Dermis microvascular lymphatic vessel endothelial cell (primary cell): Measurements from ENCODE around the gene MORN3. TPM values are rescaled to one million over a fixed set of nuclear protein-coding genes. Genes with fewer than 3 reads are reported as not detected.

Experiments
- DNase-seq, 2 donors: peaks; one replicate each; pipeline versions ENCODE4 v3.0.0 to v3.0.0-alpha.2; 2010; ENCODE audit warnings: low read depth in 2 of 2
- total RNA-seq: library from RNA; depleted of rRNA; stranded (reverse); fragments of >200 nt; gene quantifications from 2 replicates; pipeline ENCODE4 v1.2.1, GENCODE V29; 2014

The MORN3 gene
- total RNA-seq, 1 donor from 2014 or later: 0.26 TPM

GRCh38 chr12:121602766-121603165 is 66.7 kb downstream of the MORN3 start:
- no peak for DNase-seq

- no peak for DNase-seq
These were observed 68.6 kb downstream of the MORN3 start for GRCh38 chr12:121600702-121601336.

Other genes with a start within 250 kb of the MORN3 start
- gene KDM2B, start 88.6 kb downstream of the MORN3 start, total RNA-seq: 19.8 and 24.0 TPM in 2 replicates
- 8.1 and 14.7 TPM in 2 replicates for gene ORAI1, start 43.1 kb downstream of the MORN3 start, total RNA-seq
- 3.9 and 5.3 TPM in 2 replicates for gene TMEM120B, start 43.1 kb upstream of the MORN3 start, total RNA-seq
- 2.3 and 2.5 TPM in 2 replicates for gene RHOF, start 124.0 kb upstream of the MORN3 start, total RNA-seq
- 1.3 and 3.3 TPM in 2 replicates for gene SETD1B, start 134.4 kb upstream of the MORN3 start, total RNA-seq
- not detected in 2 replicates for gene HPD, start 189.2 kb upstream of the MORN3 start, total RNA-seq
- gene PSMD9, start 219.1 kb upstream of the MORN3 start, total RNA-seq: 64.4 and 71.4 TPM in 2 replicates
- gene CFAP251, start 248.9 kb upstream of the MORN3 start, total RNA-seq: 2.3 and 4.2 TPM in 2 replicates